GM12875 (cell line): ENCODE data around the gene CNKSR3.

Experiments
- H3K4me3 ChIP-seq: one replicate; pipeline ENCODE4 v1.5.1; 2011; ENCODE audit warnings: low read depth, low read length, control low read depth
- TF ChIP-seq, protein P1 (sequence below): IDR thresholded peaks from 2 replicates; pipeline ENCODE4 v1.5.1; 2011; ENCODE audit warnings: low read depth, mild to moderate bottlenecking, control low read depth, inconsistent platforms, low read length, moderate library complexity, borderline replicate concordance; ENCODE audit not compliant: insufficient read depth

Gene CNKSR3

GRCh38 chr6:154446984-154447383 lies 63.5 kb downstream of the CNKSR3 start:
- no peak overlapping the region for H3K4me3 ChIP-seq
- TF ChIP-seq, protein P1, sequence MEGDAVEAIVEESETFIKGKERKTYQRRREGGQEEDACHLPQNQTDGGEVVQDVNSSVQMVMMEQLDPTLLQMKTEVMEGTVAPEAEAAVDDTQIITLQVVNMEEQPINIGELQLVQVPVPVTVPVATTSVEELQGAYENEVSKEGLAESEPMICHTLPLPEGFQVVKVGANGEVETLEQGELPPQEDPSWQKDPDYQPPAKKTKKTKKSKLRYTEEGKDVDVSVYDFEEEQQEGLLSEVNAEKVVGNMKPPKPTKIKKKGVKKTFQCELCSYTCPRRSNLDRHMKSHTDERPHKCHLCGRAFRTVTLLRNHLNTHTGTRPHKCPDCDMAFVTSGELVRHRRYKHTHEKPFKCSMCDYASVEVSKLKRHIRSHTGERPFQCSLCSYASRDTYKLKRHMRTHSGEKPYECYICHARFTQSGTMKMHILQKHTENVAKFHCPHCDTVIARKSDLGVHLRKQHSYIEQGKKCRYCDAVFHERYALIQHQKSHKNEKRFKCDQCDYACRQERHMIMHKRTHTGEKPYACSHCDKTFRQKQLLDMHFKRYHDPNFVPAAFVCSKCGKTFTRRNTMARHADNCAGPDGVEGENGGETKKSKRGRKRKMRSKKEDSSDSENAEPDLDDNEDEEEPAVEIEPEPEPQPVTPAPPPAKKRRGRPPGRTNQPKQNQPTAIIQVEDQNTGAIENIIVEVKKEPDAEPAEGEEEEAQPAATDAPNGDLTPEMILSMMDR: no peak

GRCh38 chr6:154445417-154445816 lies 65.1 kb downstream of the CNKSR3 start:
- H3K4me3 ChIP-seq: no peak overlapping the region
- TF ChIP-seq, protein P1: no peak

- no peak overlapping the region for H3K4me3 ChIP-seq
- TF ChIP-seq, protein P1: no peak
Observed at GRCh38 chr6:154441995-154442310, 68.5 kb downstream of the CNKSR3 start.

- TF ChIP-seq, protein P1: no peak
- no peak overlapping the region for H3K4me3 ChIP-seq
Observed at GRCh38 chr6:154440422-154441043, 70.0 kb downstream of the CNKSR3 start.

GRCh38 chr6:154440022-154440421 lies 70.5 kb downstream of the CNKSR3 start:
- H3K4me3 ChIP-seq: no peak overlapping the region

DNA sequence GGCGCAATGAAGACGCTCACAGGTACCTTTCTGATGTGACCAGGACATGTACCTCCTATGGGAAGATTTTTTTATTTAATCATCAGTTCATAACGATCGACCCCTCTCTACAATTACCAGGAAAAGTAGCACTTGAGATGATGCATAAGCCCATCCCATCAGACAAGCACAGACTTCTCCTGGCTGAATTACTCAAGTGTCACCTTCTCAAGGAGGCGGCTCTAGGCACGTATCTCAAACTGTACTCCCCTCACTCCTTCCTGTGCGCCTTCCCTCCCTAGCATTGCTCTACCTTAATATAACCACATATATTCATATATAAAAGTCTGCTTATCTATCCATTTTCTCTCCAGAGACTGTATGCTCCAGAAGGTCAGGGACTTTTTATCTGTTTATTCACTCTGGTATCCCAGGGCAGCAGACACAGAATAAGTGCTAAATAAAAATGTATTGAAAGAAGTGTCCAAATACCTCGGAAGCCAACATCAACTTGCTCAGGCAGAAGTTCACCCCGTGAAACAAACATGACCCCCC lies 71.5 kb downstream of the CNKSR3 start:
- TF ChIP-seq, protein P1: no peak

More at GRCh38 chr6:154440022-154440421, 70.5 kb downstream of the CNKSR3 start:
- TF ChIP-seq, protein P1: no peak

GRCh38 chr6:154435400-154435945 lies 75.0 kb downstream of the CNKSR3 start:
- H3K4me3 ChIP-seq: no peak overlapping the region
- TF ChIP-seq, protein P1: no peak

More for the DNA sequence above, 71.5 kb downstream of the CNKSR3 start:
- no peak overlapping the region for H3K4me3 ChIP-seq
